Measurements from ENCODE around the gene FAM174B.

Gene FAM174B

DNA sequence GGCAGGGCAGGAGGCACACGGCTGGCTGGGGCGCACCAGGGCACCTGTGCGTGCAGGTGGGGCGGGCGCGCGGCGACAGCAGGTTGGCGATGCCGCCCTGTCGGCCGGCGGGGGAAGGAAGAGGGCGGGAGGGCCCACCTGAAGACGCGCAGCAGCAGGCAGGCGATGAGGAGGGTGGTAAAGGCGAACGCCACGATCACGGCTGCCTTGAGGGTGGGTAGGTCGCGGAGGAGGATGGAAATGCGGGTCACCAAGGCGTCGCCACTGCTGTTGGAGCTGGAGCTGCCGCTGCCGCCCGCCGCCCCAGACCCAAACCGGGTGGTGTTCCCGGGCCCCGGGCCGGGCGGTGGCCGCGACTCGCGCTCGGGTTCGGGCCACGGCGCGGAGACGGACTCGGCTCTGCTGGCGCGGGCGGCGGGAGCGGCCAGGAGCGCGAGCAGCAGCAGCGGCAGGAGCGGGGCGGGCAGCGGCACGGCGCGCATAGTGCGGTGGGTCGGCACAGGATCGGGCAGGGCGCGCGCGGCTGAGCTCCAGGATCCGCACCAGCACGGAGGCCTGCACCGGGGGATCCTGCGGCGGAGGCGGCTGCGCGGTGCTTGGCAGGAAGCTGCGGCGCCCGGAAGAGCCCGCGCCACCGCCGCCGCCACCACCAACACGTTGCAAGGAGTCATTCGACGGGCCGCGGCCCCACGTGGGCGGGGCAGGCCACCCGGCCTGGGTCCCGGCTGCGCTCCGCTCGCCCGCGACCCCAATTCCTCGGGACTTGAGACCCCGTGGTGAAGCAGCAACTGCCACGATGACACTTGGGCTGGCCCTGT is at the start of gene FAM174B:
Gene FAM174B (minus strand): TSS at position 598 of the 818 bp plus-strand sequence.
- no peak for DNase-seq

- DNase-seq, result no peak
Measured at GRCh38 chr15:92696096-92696495, 40.5 kb upstream of the FAM174B start.

DNA sequence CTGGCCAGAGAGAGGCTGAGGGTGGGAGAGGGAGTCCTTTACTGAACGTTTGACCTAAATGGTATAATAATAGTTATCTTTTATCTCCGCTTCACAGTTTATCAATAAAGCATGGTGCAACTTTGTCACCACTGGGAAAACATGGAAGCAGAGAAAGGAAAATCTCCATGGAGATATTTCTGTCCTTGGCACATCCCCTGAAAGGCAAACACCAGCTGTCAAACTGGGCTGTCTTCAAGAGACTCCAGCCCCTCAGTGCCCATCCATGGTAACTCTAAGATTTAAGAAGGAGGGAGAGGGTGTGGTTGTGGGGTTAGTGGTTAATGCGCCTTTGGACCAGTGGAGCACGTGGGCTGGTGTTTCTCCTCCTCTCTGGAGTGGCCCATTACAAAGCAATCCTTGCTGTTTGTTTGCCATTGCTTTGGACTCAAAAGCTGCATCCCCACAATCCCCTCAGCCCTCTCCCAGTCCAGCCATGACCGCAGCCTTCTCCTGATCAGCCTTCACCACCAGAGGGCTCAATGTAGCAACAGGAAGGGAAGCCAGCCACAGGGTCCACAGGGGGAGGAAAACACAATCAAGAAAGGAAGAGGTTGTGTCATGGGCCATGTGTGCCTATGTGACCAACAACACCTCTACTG is 38.2 kb upstream of the FAM174B start:
- no peak for DNase-seq

- DNase-seq, result no peak
Measured at GRCh38 chr15:92690395-92690794, 34.8 kb upstream of the FAM174B start.

- DNase-seq, result no peak
Measured at GRCh38 chr15:92687746-92688145, 32.2 kb upstream of the FAM174B start.

- DNase-seq, result no peak
Measured at GRCh38 chr15:92687195-92687602, 31.6 kb upstream of the FAM174B start.

GRCh38 chr15:92683511-92683834 is 27.9 kb upstream of the FAM174B start:
- DNase-seq, result no peak

- no peak for DNase-seq
Measured at GRCh38 chr15:92682741-92683510, 27.4 kb upstream of the FAM174B start.

GRCh38 chr15:92681141-92681631 is 25.6 kb upstream of the FAM174B start:
- DNase-seq, result no peak

DNA sequence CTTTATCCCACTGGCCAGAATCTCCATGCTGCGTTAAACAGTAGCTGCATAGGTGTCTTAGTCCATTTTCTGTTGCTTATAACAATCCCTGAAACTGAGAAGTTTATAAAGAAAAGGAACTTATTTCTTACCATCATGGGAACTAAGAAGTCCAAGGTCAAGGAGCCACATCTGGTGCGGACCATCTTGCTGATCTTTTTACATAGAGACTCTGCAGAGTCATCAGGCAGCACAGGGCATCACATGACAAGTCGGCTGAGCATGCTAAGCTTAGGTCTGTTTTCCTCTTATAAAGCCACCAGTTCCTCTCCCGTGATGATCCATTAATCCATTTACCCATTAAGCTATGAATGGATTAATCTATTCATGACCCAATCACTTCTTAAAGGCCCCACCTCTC is 22.4 kb upstream of the FAM174B start:
- no peak for DNase-seq

GRCh38 chr15:92676561-92676960 is 21.0 kb upstream of the FAM174B start:
- no peak for DNase-seq

- no peak for DNase-seq
Measured at GRCh38 chr15:92675485-92675884, 19.9 kb upstream of the FAM174B start.

DNA sequence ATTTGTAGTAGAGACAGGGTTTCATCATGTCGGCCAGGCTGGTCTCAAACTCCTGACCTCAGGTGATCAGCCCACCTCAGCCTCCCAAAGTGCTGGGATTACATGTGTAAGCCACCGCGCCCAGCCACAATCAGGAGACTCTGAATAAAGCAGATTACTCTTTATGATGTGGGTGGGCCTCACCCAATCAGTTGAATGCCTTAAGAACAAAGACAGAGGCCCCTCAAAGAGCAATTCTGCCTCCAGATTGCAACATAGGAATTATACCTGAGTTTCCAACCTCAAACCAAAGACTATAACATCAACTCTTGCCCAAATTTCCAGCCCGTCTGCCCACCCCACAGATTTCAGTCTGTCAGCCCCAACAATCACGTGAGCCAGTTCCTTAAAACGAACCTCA is 18.8 kb upstream of the FAM174B start:
- DNase-seq, result no peak

DNA sequence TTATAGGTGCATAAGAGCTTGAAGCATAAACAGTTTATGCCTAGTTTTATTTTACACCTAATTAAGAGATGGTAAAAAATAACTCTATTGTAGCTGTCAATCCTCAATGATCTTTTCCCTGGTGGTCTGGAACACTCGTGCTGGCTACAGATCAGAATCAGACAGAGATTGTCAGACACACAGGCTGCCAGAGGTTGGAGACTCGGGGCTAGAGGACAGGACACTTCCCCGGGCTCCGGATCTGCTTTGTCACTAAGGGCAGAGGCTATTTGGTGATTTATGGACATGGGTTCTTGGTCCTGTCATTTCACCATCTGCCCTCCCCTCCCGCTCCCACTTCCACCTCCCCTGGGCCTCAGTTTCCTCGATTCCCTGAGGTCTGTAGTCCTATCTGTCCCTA is 16.5 kb upstream of the FAM174B start:
- DNase-seq, result no peak

DNA sequence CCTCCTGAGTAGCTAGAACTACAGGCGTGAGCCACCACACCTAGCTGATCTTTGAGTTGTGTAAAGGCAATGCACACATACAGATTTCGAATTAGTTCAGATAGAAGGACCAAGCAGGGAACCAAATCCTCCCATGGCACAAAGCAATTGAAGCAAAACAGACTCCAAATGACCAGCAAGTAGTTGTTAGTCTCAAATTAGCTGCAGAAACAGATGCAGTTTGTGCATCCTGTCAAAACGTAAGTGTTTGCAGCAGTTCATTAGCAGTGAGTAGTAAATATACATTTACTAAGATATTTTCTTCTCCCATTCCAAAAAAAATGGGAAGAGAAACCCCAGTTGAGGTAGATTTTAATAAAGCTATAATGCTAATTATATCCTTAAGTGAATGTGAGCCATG is 15.8 kb upstream of the FAM174B start:
- no peak for DNase-seq

DNA sequence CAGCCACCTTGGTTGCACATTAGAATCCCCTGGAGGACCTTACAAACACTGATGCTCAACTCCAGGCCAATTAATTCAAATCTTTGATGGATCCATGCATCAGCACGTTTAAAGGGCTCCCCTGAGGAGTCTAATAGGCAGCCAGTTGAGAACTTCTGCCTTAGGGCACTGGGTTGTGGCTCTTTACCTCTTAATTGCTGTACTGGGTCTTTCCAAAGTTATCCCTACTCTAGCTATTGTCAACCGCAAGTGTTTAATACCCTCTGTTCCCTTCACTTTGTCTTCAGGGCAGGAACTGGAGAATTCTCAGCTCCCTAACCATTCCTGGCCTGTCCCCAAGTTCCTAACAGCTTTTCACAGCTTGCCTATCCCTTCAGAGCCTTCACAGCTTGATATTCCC is 15.0 kb upstream of the FAM174B start:
- DNase-seq, result peak; percentile 35

- DNase-seq, result no peak
Measured at GRCh38 chr15:92669432-92669831, 13.9 kb upstream of the FAM174B start.

DNA sequence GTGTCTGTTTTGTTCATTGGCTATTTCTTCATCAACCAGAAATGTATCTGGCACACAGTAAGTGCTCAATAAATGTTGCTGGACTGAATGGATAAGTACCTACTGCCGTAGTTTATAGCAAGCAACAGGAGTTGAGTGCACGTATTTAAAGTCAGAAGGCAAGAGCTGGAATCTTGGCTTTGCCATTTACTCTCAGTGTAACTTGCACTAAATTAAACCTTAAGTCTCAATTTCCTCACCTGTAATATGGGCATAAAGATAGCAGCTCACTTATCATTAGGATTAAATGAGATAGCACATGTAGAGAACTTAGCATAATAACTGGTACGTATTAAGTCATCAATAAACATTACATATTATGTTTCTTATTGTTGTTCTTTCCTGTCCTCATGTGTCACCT is 13.0 kb upstream of the FAM174B start:
- no peak for DNase-seq

DNA sequence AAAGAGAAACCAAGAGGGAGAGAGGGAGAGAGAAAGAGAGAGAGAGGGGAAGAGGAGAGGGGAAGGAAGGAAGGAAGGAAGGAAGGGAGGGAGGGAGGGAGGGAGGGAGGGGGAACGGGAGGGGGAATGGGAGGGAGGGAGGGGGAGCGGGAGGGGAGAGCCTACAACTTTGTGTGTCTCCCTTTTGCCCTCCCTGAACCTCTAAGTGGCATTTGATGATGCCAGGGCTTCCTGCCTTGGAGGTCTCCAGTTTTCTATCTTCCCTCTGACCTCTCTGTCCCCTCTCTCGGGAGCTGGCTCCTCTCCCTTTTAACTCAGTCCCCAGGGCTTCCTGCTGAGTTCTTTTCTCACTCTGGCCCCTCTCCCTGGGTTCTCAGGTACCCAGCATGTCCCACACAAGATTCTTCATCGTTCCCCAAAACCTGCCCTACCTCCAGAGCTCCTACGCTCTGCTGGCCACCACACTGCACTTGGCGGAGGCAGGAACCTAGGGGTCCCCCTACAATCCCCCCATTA is 12.5 kb upstream of the FAM174B start:
- no peak for DNase-seq

DNA sequence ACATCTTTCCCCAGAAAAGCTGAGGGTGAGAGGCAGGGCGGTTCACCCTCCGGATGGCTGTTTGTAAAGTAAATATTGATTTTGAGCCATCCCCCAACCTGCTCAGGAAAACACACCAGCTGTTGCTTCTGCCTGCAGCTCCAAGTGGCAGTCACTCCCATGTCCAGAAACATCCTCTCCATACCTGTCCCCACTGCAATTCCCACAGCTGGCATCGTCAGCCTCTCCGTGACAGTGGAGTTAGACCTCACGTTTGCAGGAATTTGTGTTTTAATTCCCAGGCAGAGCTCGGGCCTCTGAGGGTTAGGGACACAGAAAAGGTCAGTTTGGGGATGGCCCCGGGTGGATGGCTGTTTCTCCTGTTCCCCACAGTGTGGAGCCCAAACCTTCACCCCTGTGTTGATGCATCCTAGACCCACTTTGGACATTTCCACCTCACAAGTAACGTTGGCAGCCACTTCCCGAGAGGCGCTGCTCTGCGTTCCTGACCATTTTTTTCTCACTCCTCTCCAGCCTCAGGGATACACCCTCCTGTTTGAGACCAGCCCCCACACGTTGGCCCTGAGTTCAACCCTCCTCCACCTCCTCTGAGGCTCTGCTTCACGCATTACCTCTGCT is 11.8 kb upstream of the FAM174B start:
- no peak for DNase-seq

GRCh38 chr15:92666780-92667179 is 11.2 kb upstream of the FAM174B start:
- no peak for DNase-seq

- DNase-seq, result no peak
Measured at GRCh38 chr15:92665100-92665555, 9.6 kb upstream of the FAM174B start.
